ENCODE results near the gene BIRC7. TPM values are rescaled to one million over a fixed set of nuclear protein-coding genes. Genes with fewer than 3 reads are reported as not detected.

The BIRC7 gene
- polyA plus RNA-seq, 3 donors from 2014 or later = not detected

DNA sequence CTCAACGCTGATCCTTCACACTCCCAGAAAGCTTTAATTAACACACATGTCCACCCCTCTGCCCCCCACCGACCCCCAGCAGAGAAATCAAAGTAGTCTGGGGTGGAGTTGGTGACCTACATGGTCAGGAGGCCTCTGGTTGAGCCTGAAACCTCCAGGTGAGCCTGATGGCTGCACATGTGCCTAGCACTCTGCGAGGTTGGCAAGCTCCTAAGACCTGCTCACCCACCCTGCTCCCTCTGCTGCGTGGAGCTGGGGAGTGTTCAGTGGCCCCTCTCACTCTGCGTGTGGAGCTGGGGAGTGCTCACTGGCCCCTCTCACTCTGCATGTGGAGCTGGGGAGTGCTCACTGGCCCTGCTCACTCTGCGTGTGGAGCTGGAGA is 11.9 kb upstream of the BIRC7 start:
- DNase-seq = no peak
- Mint-ChIP-seq H3K27me3 (ENCODE audit: low read depth in 3 of 3) (peaks cover 0 to 1% (median 0%) of the 10 kb centered on the region in 3 donors), H3K9me3 (no peaks in the 10 kb centered on the region), H3K27ac (no peak overlapping the region), H3K4me3 (no peak overlapping the region), H3K36me3 (no peaks in the 10 kb centered on the region), H3K4me1 (no peaks in the 10 kb centered on the region)

DNA sequence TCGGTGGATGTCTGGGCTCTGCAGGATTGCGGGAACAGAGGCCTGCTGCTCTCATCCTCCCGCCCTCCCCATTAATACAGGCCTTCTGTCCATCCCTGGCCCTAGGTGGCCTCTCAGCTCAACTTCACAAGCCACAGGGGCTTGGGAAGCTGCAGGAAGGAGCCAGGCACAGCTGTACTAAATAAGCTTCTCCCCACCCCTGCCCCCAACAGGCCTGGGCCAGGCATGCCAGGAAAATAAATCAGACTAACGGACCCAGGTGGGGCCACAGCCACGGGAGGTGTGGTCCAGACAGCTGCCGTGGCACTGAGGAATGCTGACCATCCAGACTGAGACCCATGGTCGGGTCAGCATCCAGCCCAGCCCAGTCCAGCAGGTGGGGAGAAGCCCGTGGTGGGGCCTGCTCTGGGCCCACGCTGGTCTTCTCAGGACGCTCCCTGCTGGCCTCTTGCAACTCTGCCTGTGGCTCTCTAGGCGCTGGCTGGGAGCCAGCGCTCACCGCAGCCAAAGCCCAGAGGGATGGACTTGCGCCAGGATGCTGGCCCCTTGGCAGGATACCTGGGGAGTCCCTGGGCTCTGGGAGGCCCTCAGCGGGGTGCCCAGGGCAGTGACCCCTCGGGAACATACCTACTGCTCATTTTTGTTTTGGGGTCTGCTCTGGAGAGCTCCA is 11.2 kb upstream of the BIRC7 start:
- Mint-ChIP-seq H3K9me3 (no peaks in the 10 kb centered on the region), H3K4me3 (no peak overlapping the region), H3K4me1 (no peaks in the 10 kb centered on the region), H3K27me3 (ENCODE audit: low read depth in 3 of 3) (peaks cover 0 to 1% (median 0%) of the 10 kb centered on the region in 3 donors), H3K36me3 (no peaks in the 10 kb centered on the region), H3K27ac (no peak overlapping the region)
- DNase-seq = no peak

DNA sequence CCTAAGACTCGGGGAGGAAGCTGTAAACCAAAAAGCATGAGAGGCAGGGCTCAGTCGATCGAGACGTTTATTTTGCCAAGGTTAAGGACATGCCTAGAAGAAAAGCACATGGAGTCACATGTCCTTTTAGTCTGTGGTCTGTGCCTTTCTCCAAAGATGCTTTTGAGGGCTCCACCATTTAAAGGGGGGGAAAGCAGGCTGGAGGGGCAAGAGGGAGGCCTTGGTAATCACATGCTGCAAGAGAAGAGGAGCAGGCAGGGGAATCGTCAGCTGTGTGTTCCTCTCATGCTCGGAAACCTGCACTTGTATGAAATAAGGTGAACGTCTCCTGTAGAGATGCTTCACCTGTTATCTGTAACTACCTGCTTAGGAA is 10.6 kb upstream of the BIRC7 start:
- no peak for DNase-seq
- H3K4me1 Mint-ChIP-seq = no peaks in the 10 kb centered on the region
- H3K4me3 Mint-ChIP-seq = no peak overlapping the region
- H3K27me3 Mint-ChIP-seq (ENCODE audit: low read depth in 3 of 3) = peaks cover 0 to 2% (median under 1%) of the 10 kb centered on the region in 3 donors
- H3K36me3 Mint-ChIP-seq = no peaks in the 10 kb centered on the region
- no peaks in the 10 kb centered on the region for H3K9me3 Mint-ChIP-seq
- H3K27ac Mint-ChIP-seq = no peak overlapping the region

DNA sequence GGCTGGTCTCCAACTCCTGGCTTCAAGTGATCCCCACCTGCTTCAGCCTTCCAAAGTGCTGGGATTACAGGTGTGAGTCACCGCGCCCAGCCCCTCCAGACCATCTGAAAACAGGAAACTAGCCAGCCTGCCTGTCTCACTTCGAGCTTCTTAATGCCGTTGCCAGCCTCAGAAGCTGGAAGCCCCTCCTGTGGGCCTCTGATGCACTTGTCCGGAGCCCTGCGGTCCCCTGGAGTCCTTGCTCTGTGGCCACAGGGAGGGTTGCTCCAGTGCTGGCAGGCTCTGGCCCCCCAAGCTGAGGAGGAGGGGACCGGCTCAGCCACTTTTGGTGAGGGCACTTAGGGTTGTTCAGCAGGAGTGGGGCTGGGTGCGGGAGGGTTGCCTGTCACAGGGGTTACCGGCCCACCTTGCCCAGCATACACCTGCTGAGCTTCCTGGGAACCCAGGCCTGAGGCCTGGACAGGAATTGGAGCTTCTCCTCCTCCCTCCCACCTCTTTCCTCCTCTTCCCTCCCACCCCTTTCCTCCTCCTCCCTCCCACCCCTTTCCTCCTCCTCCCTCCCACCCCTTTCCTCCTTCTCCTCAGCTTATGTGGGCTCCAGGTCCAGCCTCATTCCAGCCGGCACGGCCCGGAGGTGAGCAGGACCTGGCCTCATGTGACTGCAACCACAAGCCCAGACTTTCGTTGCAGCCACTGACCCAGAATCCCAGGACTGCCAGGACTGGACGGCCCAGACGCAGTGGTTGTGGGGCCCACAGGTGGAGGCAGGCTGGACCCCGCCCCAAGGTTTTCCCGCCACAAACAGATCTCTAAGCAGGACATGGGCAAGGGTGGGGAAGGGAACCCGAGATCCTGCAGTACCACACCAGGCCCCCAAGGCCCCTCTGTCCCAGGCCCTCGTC is 9.4 kb upstream of the BIRC7 start:
- Mint-ChIP-seq H3K36me3 (no peaks in the 10 kb centered on the region), H3K27me3 (ENCODE audit: low read depth in 3 of 3) (peaks cover 5 to 9% (median 7%) of the 10 kb centered on the region in 3 donors), H3K4me3 (no peak overlapping the region), H3K27ac (no peak overlapping the region), H3K4me1 (no peaks in the 10 kb centered on the region), H3K9me3 (no peaks in the 10 kb centered on the region)
- DNase-seq = no peak

DNA sequence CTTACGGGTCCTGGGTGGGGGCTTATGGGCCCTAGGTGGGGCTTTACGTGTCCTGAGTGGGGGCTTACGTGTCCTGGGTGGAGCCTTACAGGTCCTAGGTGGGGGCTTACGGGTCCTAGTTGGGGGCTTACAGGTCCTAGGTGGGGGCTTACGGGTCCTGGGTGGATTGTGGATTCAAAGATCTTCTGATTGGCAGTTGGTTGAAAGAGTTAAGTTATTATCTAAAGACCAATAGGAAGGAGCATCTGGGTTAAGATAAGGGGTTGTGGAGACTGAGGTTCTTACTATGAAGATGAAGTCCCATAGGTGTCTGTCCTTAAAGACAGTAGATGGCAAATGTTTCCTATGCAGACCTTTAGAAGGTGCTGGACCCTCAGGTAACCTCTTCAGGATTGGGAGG is 8.4 kb upstream of the BIRC7 start:
- DNase-seq = no peak
- Mint-ChIP-seq H3K4me3 (no peak overlapping the region), H3K36me3 (no peaks in the 10 kb centered on the region), H3K27me3 (ENCODE audit: low read depth in 3 of 3) (peaks cover 5 to 13% (median 11%) of the 10 kb centered on the region in 3 donors), H3K9me3 (no peaks in the 10 kb centered on the region), H3K27ac (no peak overlapping the region), H3K4me1 (no peaks in the 10 kb centered on the region)

DNA sequence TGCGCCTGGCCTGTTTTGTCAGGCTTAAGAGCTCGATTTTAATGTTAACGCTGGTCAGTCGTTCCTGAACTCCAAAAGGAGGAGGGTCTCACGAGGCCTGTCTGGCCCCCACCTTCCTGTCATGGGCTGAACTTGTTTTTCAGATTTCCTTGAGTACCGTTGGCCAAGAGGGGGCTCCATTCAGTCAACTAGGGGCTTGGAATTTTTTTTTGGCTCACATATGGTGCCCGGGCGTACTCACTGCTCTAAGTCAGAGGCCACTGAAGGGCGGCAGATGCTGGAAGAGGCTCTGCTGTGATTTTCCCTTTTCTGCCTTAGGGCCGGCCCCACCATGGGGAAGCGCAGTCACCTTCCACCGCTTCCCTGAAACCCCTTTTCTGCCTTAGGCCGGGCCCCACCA is 6.9 kb upstream of the BIRC7 start:
- no peaks in the 10 kb centered on the region for H3K36me3 Mint-ChIP-seq
- H3K27ac Mint-ChIP-seq = no peak overlapping the region
- no peaks in the 10 kb centered on the region for H3K4me1 Mint-ChIP-seq
- no peaks in the 10 kb centered on the region for H3K9me3 Mint-ChIP-seq
- peaks cover 5 to 13% (median 11%) of the 10 kb centered on the region in 3 donors for H3K27me3 Mint-ChIP-seq (ENCODE audit: low read depth in 3 of 3)
- H3K4me3 Mint-ChIP-seq = no peak overlapping the region
- no peak for DNase-seq

DNA sequence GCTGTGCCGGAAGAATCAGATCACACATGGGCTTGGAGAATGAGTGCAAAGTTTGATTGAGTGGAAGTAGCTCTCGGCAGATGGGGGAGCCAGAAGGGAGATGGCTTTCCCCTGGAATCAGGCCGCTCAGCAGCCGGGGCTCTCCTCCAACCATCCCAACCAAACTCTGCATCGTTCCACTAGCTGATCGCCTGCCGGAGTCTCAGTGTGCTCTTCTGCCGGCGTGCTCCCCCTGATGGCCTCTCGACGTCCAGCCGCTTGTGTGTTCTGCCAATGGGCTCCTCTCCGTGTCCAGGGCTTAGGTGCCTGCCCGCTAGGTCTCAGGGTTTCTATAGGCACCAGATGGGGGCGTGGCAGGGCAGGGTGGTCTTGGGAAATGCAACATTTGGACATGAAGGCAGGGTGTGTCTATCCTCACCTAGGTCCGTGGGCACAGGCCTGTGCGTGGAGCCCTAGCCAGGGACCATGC is 4.9 kb upstream of the BIRC7 start:
- Mint-ChIP-seq H3K27me3 (ENCODE audit: low read depth in 3 of 3) (peaks cover 5 to 13% (median 11%) of the 10 kb centered on the region in 3 donors), H3K9me3 (no peaks in the 10 kb centered on the region), H3K27ac (no peak overlapping the region), H3K4me3 (no peak overlapping the region), H3K36me3 (no peaks in the 10 kb centered on the region), H3K4me1 (no peaks in the 10 kb centered on the region)
- no peak for DNase-seq

DNA sequence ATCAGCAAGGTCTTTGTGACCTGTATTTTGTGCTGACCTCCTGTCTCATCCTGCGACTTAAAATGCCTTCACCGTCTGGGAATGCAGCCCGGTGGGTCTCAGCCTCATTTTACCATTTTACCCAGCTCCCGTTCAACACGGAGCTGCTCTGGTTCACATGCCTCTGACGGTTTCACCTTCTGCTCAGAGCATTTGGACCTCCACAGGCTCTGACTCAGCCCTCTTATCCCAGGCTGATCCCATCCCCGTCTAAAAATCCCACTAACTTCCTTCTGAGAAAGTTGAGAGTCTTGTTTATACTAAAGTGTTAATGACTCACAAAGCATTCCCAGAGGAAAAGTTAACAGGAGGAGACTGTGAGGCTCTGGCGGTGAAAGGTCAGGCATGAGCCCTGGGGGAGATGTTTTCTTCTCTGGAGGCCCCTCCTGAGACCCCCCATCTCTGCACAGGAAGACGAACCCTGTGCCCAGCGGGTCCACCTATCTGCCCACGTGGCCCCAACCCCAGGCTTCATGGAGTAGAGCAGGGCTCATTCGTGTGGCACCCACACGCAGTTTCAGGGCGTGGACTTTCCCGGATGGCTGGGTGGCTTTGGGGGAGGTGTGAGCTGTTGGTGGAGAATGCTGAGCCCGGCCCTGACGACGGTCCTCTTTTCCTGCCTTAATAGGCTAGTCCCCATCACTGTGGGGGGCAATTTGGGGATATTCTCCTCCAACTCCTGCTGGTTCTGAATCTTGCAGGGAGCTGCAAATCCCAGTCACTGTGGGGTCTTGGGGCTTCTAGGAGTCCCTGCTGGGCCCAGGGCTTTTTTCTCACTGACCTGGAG is 3.3 kb upstream of the BIRC7 start:
- Mint-ChIP-seq H3K4me1 (no peaks in the 10 kb centered on the region), H3K27me3 (ENCODE audit: low read depth in 3 of 3) (peaks cover 5 to 13% (median 11%) of the 10 kb centered on the region in 3 donors), H3K27ac (no peak overlapping the region), H3K36me3 (no peaks in the 10 kb centered on the region), H3K9me3 (no peaks in the 10 kb centered on the region), H3K4me3 (no peak overlapping the region)
- DNase-seq = no peak

DNA sequence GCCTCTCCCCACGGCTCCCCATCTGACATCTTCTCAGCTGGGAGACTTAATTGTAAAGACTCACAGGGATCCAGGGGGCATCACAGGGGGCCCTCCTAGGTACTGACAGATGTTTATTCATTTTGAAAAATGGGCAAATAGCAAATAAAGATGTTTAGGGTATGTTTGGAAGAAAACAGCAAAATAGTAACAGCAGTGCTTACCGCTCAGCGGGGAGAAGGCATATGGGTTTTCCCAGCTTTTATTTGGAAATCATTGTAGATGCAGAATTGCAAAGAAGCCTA is 2.7 kb upstream of the BIRC7 start:
- no peak overlapping the region for H3K27ac Mint-ChIP-seq

DNA sequence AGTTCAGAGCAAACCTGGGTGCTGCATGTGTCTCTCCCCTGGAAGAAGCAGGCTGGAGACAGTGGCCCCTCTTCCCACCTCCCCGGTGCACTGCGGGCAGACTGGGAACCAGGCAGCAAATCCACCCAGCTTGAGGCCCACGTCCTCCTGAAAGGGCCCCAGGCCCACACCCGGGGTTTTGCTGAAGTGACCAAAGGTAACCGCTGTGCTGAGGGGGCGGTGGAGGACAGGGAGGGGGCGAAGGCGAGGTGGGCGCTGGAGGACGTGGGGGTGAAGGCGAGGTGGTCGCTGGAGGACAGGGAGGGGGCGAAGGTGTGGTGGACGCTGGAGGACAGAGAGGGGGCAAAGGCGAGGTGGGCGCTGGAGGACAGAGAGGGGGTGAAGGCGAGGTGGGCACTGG is 1.8 kb upstream of the BIRC7 start:
- Mint-ChIP-seq H3K4me1 (no peaks in the 10 kb centered on the region), H3K36me3 (no peaks in the 10 kb centered on the region), H3K27ac (no peak overlapping the region), H3K27me3 (ENCODE audit: low read depth in 3 of 3) (peaks cover 5 to 13% (median 11%) of the 10 kb centered on the region in 3 donors), H3K9me3 (no peaks in the 10 kb centered on the region), H3K4me3 (no peak overlapping the region)
- no peak for DNase-seq

More for the DNA sequence above, 2.7 kb upstream of the BIRC7 start:
- H3K4me3 Mint-ChIP-seq = no peak overlapping the region
- H3K4me1 Mint-ChIP-seq = no peaks in the 10 kb centered on the region
- no peaks in the 10 kb centered on the region for H3K9me3 Mint-ChIP-seq
- H3K36me3 Mint-ChIP-seq = no peaks in the 10 kb centered on the region
- DNase-seq = no peak
- peaks cover 5 to 13% (median 11%) of the 10 kb centered on the region in 3 donors for H3K27me3 Mint-ChIP-seq (ENCODE audit: low read depth in 3 of 3)

DNA sequence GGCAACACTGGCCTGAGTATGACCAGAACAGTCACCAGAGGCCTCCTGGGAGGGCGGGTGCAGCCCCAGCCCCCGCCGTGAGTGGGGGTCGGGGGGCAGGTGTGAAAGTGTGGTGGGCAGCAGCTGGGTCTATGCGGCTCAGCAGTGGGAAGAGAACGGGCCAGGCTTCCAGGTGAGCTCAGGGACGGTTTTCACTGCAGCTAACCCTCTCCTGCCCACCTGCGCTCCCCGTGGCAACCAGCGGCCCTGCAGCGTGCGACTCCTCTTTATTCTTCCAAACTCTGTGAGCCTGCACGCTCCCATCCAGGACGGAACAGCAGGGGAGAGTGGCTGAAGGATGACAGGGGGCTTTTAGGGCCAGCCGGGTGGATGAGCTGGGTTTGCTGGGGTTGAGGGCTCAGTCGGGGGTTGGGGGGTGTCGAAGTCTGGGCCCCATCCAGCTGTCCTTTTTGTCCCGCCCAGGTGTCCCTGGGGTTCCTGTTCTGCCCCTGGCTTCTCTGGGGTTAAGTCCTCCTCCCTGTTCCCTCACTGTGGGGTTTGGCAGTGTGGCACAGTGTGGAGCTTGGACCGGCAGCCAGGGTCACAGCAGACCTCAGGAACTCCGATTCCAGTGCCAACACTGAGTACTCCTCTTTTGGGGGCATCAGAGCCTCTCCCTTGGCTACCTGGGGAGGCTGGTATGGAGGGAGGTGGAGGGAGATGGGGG is 859 bp upstream of the BIRC7 start:
- DNase-seq = no peak
- H3K27ac Mint-ChIP-seq = no peak overlapping the region
- H3K4me3 Mint-ChIP-seq = no peak overlapping the region
- H3K4me1 Mint-ChIP-seq = no peaks in the 10 kb centered on the region
- H3K9me3 Mint-ChIP-seq = no peaks in the 10 kb centered on the region
- peaks cover 5 to 13% (median 11%) of the 10 kb centered on the region in 3 donors for H3K27me3 Mint-ChIP-seq (ENCODE audit: low read depth in 3 of 3)
- no peaks in the 10 kb centered on the region for H3K36me3 Mint-ChIP-seq

DNA sequence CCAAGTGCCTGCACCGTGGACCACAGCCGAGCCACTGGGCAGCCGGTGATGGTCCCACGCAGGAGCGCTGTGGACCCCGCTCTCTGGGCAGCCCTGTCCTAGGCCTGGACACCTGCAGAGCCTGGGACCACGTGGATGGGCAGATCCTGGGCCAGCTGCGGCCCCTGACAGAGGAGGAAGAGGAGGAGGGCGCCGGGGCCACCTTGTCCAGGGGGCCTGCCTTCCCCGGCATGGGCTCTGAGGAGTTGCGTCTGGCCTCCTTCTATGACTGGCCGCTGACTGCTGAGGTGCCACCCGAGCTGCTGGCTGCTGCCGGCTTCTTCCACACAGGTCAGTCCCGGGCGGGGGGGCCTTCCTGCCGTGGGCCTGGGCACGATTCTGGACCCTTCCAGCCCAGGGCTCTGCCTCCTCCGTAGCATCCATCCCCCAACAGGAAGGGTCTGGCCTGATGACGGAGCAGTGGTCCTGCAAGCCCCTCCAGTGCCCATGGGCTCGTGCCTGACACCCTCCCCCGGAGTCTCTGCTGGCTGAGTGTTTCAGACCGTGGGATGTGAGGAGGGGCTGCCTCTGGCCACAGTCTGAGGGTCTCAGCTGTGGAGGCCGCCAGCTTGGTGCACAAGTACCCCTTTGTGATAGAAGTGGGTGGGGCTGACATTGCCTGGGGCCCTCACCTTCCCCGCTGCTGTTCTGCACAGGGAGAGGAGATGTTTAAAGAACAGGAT is 572 bp downstream of the BIRC7 start:
- DNase-seq = no peak
- H3K4me3 Mint-ChIP-seq = no peak overlapping the region
- no peaks in the 10 kb centered on the region for H3K36me3 Mint-ChIP-seq
- H3K4me1 Mint-ChIP-seq = no peaks in the 10 kb centered on the region
- no peak overlapping the region for H3K27ac Mint-ChIP-seq
- no peaks in the 10 kb centered on the region for H3K9me3 Mint-ChIP-seq
- peaks cover 0 to 4% (median 4%) of the 10 kb centered on the region in 3 donors for H3K27me3 Mint-ChIP-seq (ENCODE audit: low read depth in 3 of 3)

DNA sequence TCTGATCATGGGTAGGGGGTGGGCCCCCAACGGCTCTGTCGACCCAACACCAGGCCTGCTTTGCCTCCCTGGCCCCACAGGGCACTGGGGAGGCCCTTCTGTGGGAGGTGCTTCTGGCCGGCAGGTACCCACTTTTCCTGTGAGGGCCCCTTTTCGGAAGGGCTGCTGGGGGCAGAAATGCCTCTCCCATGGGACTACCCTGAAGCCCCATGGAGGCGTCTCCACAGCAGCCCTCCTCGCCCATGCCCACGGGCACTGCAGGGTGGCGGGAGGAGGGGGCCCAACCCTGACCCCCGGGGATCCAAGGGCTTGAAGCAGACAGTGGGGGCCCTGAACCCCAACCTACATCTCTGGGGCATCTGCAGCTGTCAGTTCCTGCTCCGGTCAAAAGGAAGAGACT is 2.3 kb downstream of the BIRC7 start:
- Mint-ChIP-seq H3K9me3 (no peaks in the 10 kb centered on the region), H3K27ac (no peak overlapping the region), H3K4me1 (no peaks in the 10 kb centered on the region), H3K4me3 (no peak overlapping the region), H3K27me3 (ENCODE audit: low read depth in 3 of 3) (no peaks in the 10 kb centered on the region), H3K36me3 (no peaks in the 10 kb centered on the region)
- DNase-seq = no peak

Data from immature natural killer cell (primary cell).